WTC11 (cell line): ENCODE measurements around the gene CACNG3. TPM values are rescaled to one million over a fixed set of nuclear protein-coding genes. Genes with fewer than 3 reads are reported as not detected.

Experiments used
- ATAC-seq: fragments of 200-7000 bp; cut with Tn5 transposase; 2 replicates; pipeline ENCODE4 v1.10.0; 2021; ENCODE audit warnings: mild to moderate bottlenecking, moderate library complexity
- CTCF ChIA-PET: fragments of 300-600 bp; sonication (Branson Sonifier 250); formaldehyde crosslinking; loops from one replicate; lab custom pipeline; 2021; ENCODE audit warnings: antibody characterized with exemption; lab: Charles Lee
- POLR2A ChIA-PET: fragments of 350-600 bp; sonication (Branson Sonifier 250); formaldehyde crosslinking; loops from one replicate; lab custom pipeline; 2021; ENCODE audit warnings: antibody characterized with exemption; lab: Charles Lee
- DNase-seq: peaks from one replicate; pipeline ENCODE4 v3.0.0; 2021; ENCODE audit warnings: low spot score
- H3K27ac Mint-ChIP-seq: 2 replicates; pipeline ENCODE4 v1.8.0; 2021; ENCODE audit warnings: mixed read lengths
- H3K27me3 Mint-ChIP-seq: 2 replicates; pipeline ENCODE4 v1.8.0; 2021; ENCODE audit warnings: low read depth, mild to moderate bottlenecking, moderate library complexity, mixed read lengths
- H3K36me3 Mint-ChIP-seq: 2 replicates; pipeline ENCODE4 v1.8.0; 2021; ENCODE audit warnings: mixed read lengths
- H3K4me1 Mint-ChIP-seq: 2 replicates; pipeline ENCODE4 v1.8.0; 2022; ENCODE audit warnings: mixed read lengths
- H3K4me3 Mint-ChIP-seq: 2 replicates; pipeline ENCODE4 v1.8.0; 2021; ENCODE audit warnings: mild to moderate bottlenecking, moderate library complexity, mixed read lengths
- H3K9me3 Mint-ChIP-seq: 2 replicates; pipeline ENCODE4 v1.8.0; 2021; ENCODE audit warnings: mixed read lengths
- FOXP1 ChIP-seq: sonication (generic); formaldehyde crosslinking; IDR thresholded peaks from 2 replicates; pipeline ENCODE4 v1.8.0; 2022; ENCODE audit warnings: missing genetic modification reagents, mild to moderate bottlenecking, moderate library complexity, borderline replicate concordance
- GTF2I ChIP-seq: fragments of 250-450 bp; sonication (Bioruptor Pico); conservative IDR thresholded peaks from 2 replicates; pipeline ENCODE4 v1.4.0; 2021; ENCODE audit warnings: mild to moderate bottlenecking
- MXD4 ChIP-seq: fragments of 250-450 bp; sonication (Bioruptor Pico); IDR thresholded peaks from 2 replicates; pipeline ENCODE4 v1.8.0; 2021; ENCODE audit warnings: mild to moderate bottlenecking, moderate library complexity, borderline replicate concordance
- MYBL2 ChIP-seq: sonication (generic); formaldehyde crosslinking; IDR thresholded peaks from 2 replicates; pipeline ENCODE4 v1.8.1; 2023; ENCODE audit warnings: mild to moderate bottlenecking, moderate library complexity, missing genetic modification reagents
- NR1H2 ChIP-seq: sonication (generic); formaldehyde crosslinking; IDR thresholded peaks from 2 replicates; pipeline ENCODE4 v1.9.0; 2021; ENCODE audit warnings: mild to moderate bottlenecking, moderate library complexity, missing genetic modification reagents
- NR2C2 ChIP-seq: sonication (generic); formaldehyde crosslinking; IDR thresholded peaks from 2 replicates; pipeline ENCODE4 v1.8.0; 2022; ENCODE audit warnings: mild to moderate bottlenecking, missing genetic modification reagents
- NR3C1 ChIP-seq: sonication (generic); formaldehyde crosslinking; conservative IDR thresholded peaks from 2 replicates; pipeline ENCODE4 v1.8.1; 2023; ENCODE audit warnings: low read depth, mild to moderate bottlenecking, missing genetic modification reagents
- TCF7 ChIP-seq: sonication (generic); formaldehyde crosslinking; IDR thresholded peaks from 2 replicates; pipeline ENCODE4 v1.8.0; 2022; ENCODE audit warnings: mild to moderate bottlenecking, low read depth, missing genetic modification reagents, moderate library complexity
- ZMAT4 ChIP-seq: fragments of 250-450 bp; sonication (Bioruptor Pico); IDR thresholded peaks from 2 replicates; pipeline ENCODE4 v1.9.0; 2021; ENCODE audit warnings: mild to moderate bottlenecking
- ZNF232 ChIP-seq: sonication (generic); formaldehyde crosslinking; IDR thresholded peaks from 2 replicates; pipeline ENCODE4 v1.8.0; 2022; ENCODE audit warnings: mild to moderate bottlenecking, missing genetic modification reagents
- ZNF512 ChIP-seq: sonication (generic); formaldehyde crosslinking; IDR thresholded peaks from 2 replicates; pipeline ENCODE4 v1.8.1; 2022; ENCODE audit warnings: missing genetic modification reagents, borderline replicate concordance
- total RNA-seq: library from RNA; stranded (reverse); gene quantifications from 3 replicates; pipeline ENCODE4 v1.2.3, GENCODE V29; 2021
- TF ChIP-seq, protein P1 (sequence below): fragments of 250-450 bp; sonication (Bioruptor Pico); conservative IDR thresholded peaks from 2 replicates; pipeline ENCODE4 v1.9.0; 2021; ENCODE audit warnings: mild to moderate bottlenecking

The CACNG3 gene
- total RNA-seq, 1 experiment from 2014 or later = not detected

DNA sequence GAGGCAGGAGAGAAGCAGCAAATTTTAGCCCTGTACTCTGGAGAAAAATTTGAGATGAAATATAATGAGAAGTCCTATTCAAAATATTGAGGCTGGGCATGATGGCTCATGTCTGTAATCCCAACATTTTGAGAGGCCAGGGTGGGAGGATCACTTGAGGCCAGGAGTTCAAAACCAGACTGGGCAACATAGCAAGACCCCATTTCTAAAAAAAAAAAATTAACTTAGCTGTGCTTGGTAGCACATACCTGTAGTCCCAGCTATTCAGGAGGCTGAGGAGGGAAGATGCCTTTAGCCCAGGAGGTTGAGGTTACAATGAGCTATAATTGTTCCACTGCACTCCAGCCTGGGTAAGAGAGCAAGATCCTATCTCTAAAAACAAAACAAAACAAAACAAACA lies 103.4 kb downstream of the CACNG3 start:
- Mint-ChIP-seq H3K27me3 (peaks cover 6% of the 10 kb centered on the region), H3K4me1 (peaks cover 6% of the 10 kb centered on the region), H3K9me3 (0 out of 2 replicates have a peak, but pooled peaks cover 5% of the 10 kb centered on the region), H3K36me3 (no peaks in the 10 kb centered on the region), H3K4me3 (no peak overlapping the region), H3K27ac (no peak overlapping the region)
- DNase-seq (no peak), ATAC-seq (no peak)
- TF ChIP-seq TCF7 (no peak), GTF2I (CRISPR knock-in tag) (0 out of 2 replicates have a peak, but pooled peaks have one; percentile 29), MYBL2 (CRISPR knock-in tag) (no peak), ZMAT4 (CRISPR knock-in tag) (no peak)
- ChIA-PET CTCF (interaction anchor here (1.9 kb wide), 1 partner anchor 314 kb away, joined by 7 read pairs; no protein-coding TSS in a partner anchor), POLR2A (no interaction called here)

- POLR2A ChIA-PET = no interaction called here
- peaks cover 6% of the 10 kb centered on the region for H3K27me3 Mint-ChIP-seq
- DNase-seq = no peak
- CTCF ChIA-PET = interaction anchor here (1.0 to 1.2 kb wide), 2 partner anchors 42 to 144 kb away, joined by 3 to 4 read pairs; no protein-coding TSS in a partner anchor
- H3K9me3 Mint-ChIP-seq = 0 out of 2 replicates have a peak, but pooled peaks cover 5% of the 10 kb centered on the region
- no peak for ATAC-seq
- peaks cover 6% of the 10 kb centered on the region for H3K4me1 Mint-ChIP-seq
- TF ChIP-seq NR3C1 (CRISPR knock-in tag) (no peak), ZNF512 (CRISPR knock-in tag) (no peak)
- no peaks in the 10 kb centered on the region for H3K36me3 Mint-ChIP-seq
- H3K4me3 Mint-ChIP-seq = no peak overlapping the region
- no peak overlapping the region for H3K27ac Mint-ChIP-seq
Measured at GRCh38 chr16:24360936-24361335, 104.8 kb downstream of the CACNG3 start.

GRCh38 chr16:24364596-24364995 lies 108.5 kb downstream of the CACNG3 start:
- peaks cover 6% of the 10 kb centered on the region for H3K4me1 Mint-ChIP-seq
- CTCF ChIA-PET = interaction anchor here (0.8 to 1.4 kb wide), 3 partner anchors 46 to 294 kb away, joined by 3 to 4 read pairs (median 3); no protein-coding TSS in a partner anchor

DNA sequence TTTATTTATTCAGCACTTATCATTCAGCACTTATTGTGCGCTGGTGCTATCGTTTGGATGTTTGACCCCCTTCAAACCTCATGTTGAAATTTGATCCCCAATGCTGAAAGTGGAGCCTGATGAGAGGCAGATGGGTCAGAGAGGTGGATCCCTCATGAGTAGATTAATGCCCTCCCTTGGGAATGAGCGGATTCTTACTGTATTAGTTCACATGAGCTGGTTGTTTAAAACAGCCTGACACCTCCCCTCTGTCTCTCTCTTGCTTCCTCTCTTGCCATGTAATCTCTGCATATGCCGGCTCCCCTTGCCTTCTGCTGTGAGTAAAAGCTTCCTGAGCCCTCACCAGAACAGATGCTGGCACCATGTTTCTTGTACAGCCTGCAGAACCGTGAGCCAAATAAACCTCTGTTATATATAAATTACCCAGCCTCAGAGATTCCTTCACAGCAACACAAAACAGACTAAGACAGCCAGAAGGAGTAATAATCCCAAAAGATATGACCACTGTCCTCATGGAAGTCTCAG lies 111.1 kb downstream of the CACNG3 start:
- ChIA-PET CTCF (interaction anchor here (0.7 to 1.2 kb wide), 3 partner anchors 34 to 322 kb away, joined by 3 to 5 read pairs (median 3); no protein-coding TSS in a partner anchor), POLR2A (interaction anchor here (0.7 kb wide), 2 partner anchors 116 to 451 kb away, joined by 3 to 7 read pairs; no protein-coding TSS in a partner anchor)
- TF ChIP-seq, protein P1, sequence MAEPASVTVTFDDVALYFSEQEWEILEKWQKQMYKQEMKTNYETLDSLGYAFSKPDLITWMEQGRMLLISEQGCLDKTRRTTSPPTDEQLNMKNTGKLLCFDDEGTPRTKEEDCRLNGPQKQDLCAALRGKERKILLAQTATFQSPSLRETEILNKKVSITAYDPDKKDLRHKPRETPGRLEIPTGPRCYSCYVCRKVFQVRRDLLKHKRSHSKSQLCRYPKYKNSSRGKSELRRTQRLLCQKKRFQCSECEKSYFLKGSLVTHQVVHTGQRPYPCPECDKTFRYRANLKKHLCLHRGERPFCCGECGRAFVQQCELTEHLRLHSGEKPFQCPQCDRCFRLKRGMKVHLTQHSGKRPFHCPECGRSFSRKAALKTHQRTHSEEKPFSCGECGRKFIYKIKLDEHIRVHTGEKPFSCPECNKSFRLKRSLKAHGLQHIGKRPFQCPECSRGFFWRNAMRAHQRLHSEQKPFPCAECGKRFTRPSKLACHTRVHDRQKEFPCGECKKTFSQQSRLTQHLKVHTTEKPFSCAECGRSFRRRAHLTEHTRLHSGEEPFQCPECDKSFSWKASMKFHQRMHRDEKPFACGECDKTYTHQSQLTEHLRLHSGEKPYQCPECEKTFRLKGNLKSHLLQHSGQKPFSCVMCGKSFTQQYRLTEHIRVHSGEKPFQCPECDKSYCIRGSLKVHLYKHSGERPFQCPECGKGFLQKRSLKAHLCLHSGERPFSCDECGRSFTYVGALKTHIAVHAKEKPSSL (CRISPR knock-in tag) = no peak
- ATAC-seq (no peak), DNase-seq (no peak)
- Mint-ChIP-seq H3K36me3 (peaks cover 3% of the 10 kb centered on the region; the same call in 1 of the 2 replicates), H3K27ac (no peak overlapping the region), H3K27me3 (peaks cover 5% of the 10 kb centered on the region; the same call in 1 of the 2 replicates), H3K4me3 (no peak overlapping the region), H3K9me3 (peaks cover 12% of the 10 kb centered on the region), H3K4me1 (peaks cover 6% of the 10 kb centered on the region)

More at GRCh38 chr16:24364596-24364995, 108.5 kb downstream of the CACNG3 start:
- POLR2A ChIA-PET = no interaction called here
- Mint-ChIP-seq H3K27me3 (peaks cover 8% of the 10 kb centered on the region), H3K4me3 (no peak overlapping the region), H3K36me3 (no peaks in the 10 kb centered on the region), H3K9me3 (peaks cover 3% of the 10 kb centered on the region), H3K27ac (no peak overlapping the region)
- no peak for ATAC-seq
- DNase-seq = no peak
- TF ChIP-seq ZNF232 (CRISPR knock-in tag) (no peak), MXD4 (CRISPR knock-in tag) (no peak)

DNA sequence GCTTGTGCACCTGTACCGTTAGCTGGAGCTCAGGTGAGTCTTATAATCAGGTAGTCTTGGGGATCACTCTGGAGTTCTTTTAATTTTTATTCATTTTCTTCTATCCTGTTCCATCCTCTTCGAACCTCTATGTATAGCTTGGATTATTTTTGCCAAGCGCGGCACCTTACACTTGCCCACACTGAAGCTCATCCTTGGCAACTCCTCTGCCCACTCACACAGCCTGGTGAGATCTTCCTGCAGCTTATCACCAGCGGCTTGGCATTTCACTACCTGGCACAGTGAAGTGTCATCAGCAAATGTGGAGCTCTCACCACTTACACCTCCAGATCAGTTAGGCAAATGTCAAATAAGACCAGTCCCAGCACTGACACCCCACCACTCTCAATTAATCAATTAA lies 116.7 kb downstream of the CACNG3 start:
- H3K9me3 Mint-ChIP-seq = peaks cover 22% of the 10 kb centered on the region
- H3K27ac Mint-ChIP-seq = no peak overlapping the region
- POLR2A ChIA-PET = no interaction called here
- H3K36me3 Mint-ChIP-seq = peaks cover 14% of the 10 kb centered on the region
- TF ChIP-seq NR2C2 (CRISPR knock-in tag) (no peak), NR1H2 (CRISPR knock-in tag) (no peak), FOXP1 (no peak)
- TF ChIP-seq, protein P1 (CRISPR knock-in tag) = no peak
- no peaks in the 10 kb centered on the region for H3K4me1 Mint-ChIP-seq
- DNase-seq = no peak
- no peak for ATAC-seq
- peaks cover 16% of the 10 kb centered on the region for H3K27me3 Mint-ChIP-seq
- CTCF ChIA-PET = interaction anchor here (0.6 kb wide), 1 partner anchor 57 kb away, joined by 5 read pairs; no protein-coding TSS in a partner anchor
- no peak overlapping the region for H3K4me3 Mint-ChIP-seq
